Right lobe of liver (tissue), 4 donors: ENCODE measurements around the gene FHIP1B.

Source experiments
- POLR2A ChIP-seq: fragments of 450-650 bp; IDR thresholded peaks from one replicate; pipeline ENCODE4 v1.6.1; 2017; ENCODE audit warnings: antibody characterized with exemption, mild to moderate bottlenecking
- TF ChIP-seq, protein P1 (sequence below), 4 donors: fragments of 200-600 bp in 3 of 4; fragments of 450-650 bp in 1 of 4; IDR thresholded peaks; one replicate each; pipeline versions ENCODE4 v1.5.1 to v1.8.0; 2016 to 2022; ENCODE audit warnings: antibody characterized with exemption in 4 of 4, mild to moderate bottlenecking in 2 of 4
- donor health status: DM: no; HTN: no; CAD: no.
- donor health status: DM: no; HTN: no; CAD: no.
- donor health status: DM: no; HTN: yes; CAD: no.

DNA sequence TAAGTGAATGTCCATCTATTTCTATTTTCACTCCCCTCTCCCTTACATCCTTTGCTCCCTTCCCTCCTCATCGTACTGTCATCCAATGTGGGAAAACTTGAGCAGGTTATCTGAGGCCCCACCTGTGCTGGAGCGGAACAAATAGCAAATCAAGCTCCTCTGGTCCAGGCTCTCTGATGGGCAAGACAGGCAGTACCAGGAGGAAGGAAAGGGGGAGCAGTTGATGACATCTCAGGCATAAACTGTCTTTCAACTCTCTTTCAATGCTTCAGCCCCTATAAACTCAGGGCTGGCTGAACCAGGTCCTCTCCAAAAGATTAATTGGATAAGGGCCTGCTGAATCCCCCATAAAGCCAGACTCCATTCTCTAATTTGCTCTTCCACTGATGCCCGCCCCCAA is 23.7 kb upstream of the FHIP1B start:
- TF ChIP-seq, protein P1, sequence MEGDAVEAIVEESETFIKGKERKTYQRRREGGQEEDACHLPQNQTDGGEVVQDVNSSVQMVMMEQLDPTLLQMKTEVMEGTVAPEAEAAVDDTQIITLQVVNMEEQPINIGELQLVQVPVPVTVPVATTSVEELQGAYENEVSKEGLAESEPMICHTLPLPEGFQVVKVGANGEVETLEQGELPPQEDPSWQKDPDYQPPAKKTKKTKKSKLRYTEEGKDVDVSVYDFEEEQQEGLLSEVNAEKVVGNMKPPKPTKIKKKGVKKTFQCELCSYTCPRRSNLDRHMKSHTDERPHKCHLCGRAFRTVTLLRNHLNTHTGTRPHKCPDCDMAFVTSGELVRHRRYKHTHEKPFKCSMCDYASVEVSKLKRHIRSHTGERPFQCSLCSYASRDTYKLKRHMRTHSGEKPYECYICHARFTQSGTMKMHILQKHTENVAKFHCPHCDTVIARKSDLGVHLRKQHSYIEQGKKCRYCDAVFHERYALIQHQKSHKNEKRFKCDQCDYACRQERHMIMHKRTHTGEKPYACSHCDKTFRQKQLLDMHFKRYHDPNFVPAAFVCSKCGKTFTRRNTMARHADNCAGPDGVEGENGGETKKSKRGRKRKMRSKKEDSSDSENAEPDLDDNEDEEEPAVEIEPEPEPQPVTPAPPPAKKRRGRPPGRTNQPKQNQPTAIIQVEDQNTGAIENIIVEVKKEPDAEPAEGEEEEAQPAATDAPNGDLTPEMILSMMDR (IDR thresholded peaks at IDR 0.05), result no peak
- no peak for TF ChIP-seq POLR2A
